ENCODE data around the gene CEP85L.
A peak's percentile ranks its signal among the peaks of the same experiment; 100 is the strongest.

The CEP85L gene

DNA sequence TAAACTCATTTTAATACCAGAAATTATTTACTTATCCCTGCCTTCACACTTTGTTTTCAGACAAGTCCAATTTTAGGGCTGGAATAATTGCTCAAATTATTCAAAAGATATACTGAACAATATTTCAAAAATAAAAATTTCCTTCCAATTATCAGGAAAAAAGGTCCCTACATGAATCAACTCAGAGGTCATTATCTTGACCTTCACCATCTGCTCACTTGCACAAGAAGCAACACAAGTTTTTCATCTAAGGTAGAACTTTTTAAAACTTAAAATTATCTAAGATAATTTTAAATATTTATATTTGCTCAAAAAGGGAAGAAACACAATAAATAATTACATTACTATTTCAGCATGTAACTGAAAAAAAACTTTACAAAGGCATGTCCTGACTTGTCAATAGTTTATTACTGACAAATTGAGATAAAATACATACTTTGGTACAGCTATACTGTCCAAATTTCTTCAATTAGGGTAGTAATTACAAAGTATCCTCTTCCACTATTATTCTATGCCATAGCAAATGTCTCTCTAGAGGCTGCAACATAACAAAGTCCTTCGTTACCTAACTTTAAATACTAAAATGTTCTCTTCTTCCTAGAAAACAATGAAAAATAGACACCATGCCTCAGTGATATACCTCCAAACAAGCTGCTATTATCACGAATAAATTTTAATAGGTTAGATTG is 2.4 kb downstream of the CEP85L start:
- H3K4me1 Mint-ChIP-seq, result peaks cover 19 to 32% of the 10 kb centered on the region in 2 donors
- peak overlapping the region in 1 of 2 donors; percentile 97 for H3K4me3 Mint-ChIP-seq
- ATAC-seq (replicated peaks) (no peak), DNase-seq (no peak)
- no peak overlapping the region for H3K27ac Mint-ChIP-seq
- peaks cover 0 to 4% of the 10 kb centered on the region in 2 donors for H3K36me3 Mint-ChIP-seq
- H3K9me3 Mint-ChIP-seq, result no peaks in the 10 kb centered on the region
- H3K27me3 Mint-ChIP-seq, result no peaks in the 10 kb centered on the region

DNA sequence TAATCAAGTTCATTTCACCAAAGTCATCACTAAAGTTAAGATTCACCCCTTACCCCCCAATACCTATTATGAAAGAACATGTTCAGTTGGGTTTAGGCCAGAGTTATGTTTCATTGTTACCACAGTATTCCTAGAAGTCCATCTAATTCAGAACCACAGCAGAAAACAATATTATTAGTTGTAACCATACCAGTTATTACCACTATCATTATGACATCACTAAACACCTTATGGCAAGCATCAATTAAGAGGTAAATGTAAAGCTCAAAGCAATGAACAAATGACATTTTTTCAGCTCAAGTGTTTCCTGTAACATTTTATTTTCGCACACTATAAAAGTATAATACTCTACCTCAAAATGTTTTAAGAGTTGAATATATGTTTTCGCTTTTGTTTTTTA is 4.4 kb downstream of the CEP85L start:
- Mint-ChIP-seq H3K4me1 (peaks cover 17 to 29% of the 10 kb centered on the region in 2 donors), H3K4me3 (no peak overlapping the region), H3K36me3 (peaks cover 0 to 4% of the 10 kb centered on the region in 2 donors), H3K9me3 (no peaks in the 10 kb centered on the region), H3K27ac (no peak overlapping the region), H3K27me3 (no peaks in the 10 kb centered on the region)
- no peak for ATAC-seq (replicated peaks)
- DNase-seq, result no peak

DNA sequence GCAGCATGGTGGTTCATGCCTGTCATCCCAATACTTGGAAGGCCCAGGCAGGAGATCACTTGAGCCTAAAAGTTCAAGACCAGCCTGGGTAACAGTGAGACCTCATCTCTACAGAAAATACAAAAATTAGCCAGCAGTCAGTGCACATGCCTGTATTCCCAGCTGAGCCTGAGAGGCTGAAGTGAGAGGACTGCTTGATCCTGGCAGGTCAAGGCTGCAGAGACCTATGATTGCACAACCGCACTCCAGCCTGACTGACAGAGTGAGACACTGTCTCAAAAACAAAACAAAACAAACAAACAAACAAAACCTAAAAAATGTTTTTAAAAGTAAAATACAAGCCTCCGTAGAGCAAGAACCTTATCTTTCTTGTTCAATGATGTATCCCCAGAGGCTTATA is 6.0 kb downstream of the CEP85L start:
- Mint-ChIP-seq H3K4me1 (peaks cover 16 to 25% of the 10 kb centered on the region in 2 donors), H3K36me3 (peaks cover 0 to 4% of the 10 kb centered on the region in 2 donors), H3K4me3 (no peak overlapping the region), H3K9me3 (no peaks in the 10 kb centered on the region), H3K27me3 (no peaks in the 10 kb centered on the region), H3K27ac (no peak overlapping the region)
- no peak for DNase-seq
- no peak for ATAC-seq (replicated peaks)

DNA sequence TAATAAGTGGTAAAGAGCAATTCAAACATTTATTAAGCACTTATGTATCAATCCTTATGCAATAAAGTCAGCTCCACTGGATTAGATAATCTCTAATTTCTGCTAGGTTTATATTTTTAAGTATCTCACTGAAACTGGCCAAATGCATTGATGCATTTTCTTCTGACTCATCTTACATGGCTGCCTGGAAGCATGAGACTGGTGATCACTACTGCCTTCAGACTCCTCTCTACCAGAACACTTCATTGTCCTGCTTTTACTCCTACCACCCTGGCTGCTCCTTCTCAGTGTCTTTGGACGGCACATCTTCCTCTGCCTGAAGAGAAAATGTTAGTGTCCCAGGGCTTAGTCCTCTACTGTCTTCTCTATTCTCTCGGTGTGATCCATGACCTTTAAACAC is 7.4 kb downstream of the CEP85L start:
- no peak overlapping the region for H3K4me3 Mint-ChIP-seq
- no peak overlapping the region for H3K27ac Mint-ChIP-seq
- H3K27me3 Mint-ChIP-seq, result no peaks in the 10 kb centered on the region
- peaks cover 0 to 4% of the 10 kb centered on the region in 2 donors for H3K36me3 Mint-ChIP-seq
- peaks cover 17 to 22% of the 10 kb centered on the region in 2 donors for H3K4me1 Mint-ChIP-seq
- ATAC-seq (replicated peaks), result no peak
- no peaks in the 10 kb centered on the region for H3K9me3 Mint-ChIP-seq
- DNase-seq, result no peak

DNA sequence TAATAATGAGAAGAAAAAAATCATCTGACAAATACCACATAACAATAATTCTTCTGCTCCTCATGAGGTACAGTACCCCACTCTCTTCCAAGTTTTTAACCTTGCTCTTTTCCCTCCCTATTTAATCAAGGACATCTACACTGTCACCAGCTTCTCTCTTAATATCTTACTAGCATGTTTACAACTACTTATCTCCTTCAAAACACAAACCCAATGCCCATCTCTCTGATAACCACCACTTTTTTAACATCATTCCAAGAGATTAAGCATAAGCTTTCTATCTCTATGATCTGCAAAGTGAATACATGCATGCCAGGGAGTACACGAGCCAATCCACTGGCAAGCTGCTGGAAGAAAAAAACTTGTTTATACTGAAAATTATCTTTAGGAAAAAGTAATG is 10.3 kb downstream of the CEP85L start:
- Mint-ChIP-seq H3K36me3 (peaks cover 2 to 8% of the 10 kb centered on the region in 2 donors), H3K4me3 (no peak overlapping the region), H3K27ac (no peak overlapping the region), H3K9me3 (peaks cover 0 to 2% of the 10 kb centered on the region in 2 donors), H3K27me3 (no peaks in the 10 kb centered on the region), H3K4me1 (peaks cover 18 to 22% of the 10 kb centered on the region in 2 donors)
- DNase-seq, result no peak
- ATAC-seq (replicated peaks), result no peak

DNA sequence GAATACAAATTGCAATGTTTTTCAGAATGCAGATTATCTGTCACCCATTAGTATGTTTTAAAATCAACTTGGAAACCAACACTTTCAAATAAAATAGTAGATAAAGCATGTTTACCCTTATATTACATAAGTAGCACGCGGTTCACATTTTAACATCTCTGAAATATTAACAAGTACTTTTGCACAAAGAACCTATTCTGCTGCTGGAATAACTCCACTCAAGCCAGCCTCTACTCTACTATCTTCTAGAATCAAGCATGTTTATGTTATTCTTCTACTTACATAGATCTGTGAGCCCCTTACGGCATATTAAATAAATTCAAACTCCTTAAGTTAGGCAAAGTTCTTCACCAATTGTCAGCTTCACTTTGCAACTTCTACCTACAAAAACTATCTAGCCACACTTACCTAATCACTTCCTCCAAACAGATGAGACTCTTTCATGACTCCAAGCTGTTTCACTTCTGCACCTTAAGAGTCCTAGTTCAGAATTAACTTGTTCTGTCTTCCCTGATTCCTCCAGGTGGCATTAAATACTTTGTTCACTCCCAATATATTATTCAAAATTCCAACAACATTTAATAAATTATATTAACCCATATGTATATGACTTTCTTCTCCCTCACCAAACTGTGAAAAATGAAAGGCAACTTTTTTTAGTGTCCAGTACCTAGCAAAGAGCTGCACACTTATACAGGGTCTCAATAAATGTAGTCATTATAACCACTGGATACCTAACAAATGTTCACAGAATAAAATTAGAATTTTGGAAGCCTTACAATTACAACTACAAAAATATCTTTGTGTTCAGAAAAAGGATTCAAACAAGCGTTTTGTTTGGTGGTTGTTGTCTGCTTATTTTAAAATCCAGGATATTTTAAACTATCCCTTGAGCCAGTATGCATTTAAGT is 12.1 kb downstream of the CEP85L start:
- H3K36me3 Mint-ChIP-seq, result peaks cover 2 to 4% of the 10 kb centered on the region in 2 donors
- H3K4me3 Mint-ChIP-seq, result no peak overlapping the region
- no peaks in the 10 kb centered on the region for H3K27me3 Mint-ChIP-seq
- no peak overlapping the region for H3K27ac Mint-ChIP-seq
- H3K9me3 Mint-ChIP-seq, result peaks cover 0 to 2% of the 10 kb centered on the region in 2 donors
- DNase-seq, result no peak
- H3K4me1 Mint-ChIP-seq, result peaks cover 14% of the 10 kb centered on the region in 2 donors
- ATAC-seq (replicated peaks), result peak; percentile 50 to 57

DNA sequence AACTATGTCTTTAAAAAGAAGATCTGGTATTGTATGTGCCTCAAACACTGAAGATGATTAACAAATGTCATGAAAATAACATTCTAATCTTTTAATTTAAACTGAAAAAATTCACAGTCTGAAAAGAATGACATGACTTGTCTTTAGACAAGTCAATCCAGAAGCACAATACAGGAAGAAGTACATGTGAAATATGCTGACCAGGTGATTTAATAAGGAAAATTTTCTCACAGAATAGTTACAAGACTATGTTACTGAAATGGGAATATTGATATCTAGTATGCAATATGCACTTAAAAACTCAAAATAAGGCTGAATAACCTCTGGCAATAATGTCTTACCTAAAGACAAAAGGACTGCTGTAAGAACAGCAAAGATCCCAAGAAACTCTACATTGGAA is 13.1 kb downstream of the CEP85L start:
- Mint-ChIP-seq H3K27me3 (no peaks in the 10 kb centered on the region), H3K27ac (no peak overlapping the region), H3K4me3 (no peak overlapping the region), H3K9me3 (peaks cover 0 to 2% of the 10 kb centered on the region in 2 donors), H3K36me3 (peaks cover 2 to 4% of the 10 kb centered on the region in 2 donors), H3K4me1 (peaks cover 10% of the 10 kb centered on the region in 2 donors)
- no peak for ATAC-seq (replicated peaks)
- no peak for DNase-seq

DNA sequence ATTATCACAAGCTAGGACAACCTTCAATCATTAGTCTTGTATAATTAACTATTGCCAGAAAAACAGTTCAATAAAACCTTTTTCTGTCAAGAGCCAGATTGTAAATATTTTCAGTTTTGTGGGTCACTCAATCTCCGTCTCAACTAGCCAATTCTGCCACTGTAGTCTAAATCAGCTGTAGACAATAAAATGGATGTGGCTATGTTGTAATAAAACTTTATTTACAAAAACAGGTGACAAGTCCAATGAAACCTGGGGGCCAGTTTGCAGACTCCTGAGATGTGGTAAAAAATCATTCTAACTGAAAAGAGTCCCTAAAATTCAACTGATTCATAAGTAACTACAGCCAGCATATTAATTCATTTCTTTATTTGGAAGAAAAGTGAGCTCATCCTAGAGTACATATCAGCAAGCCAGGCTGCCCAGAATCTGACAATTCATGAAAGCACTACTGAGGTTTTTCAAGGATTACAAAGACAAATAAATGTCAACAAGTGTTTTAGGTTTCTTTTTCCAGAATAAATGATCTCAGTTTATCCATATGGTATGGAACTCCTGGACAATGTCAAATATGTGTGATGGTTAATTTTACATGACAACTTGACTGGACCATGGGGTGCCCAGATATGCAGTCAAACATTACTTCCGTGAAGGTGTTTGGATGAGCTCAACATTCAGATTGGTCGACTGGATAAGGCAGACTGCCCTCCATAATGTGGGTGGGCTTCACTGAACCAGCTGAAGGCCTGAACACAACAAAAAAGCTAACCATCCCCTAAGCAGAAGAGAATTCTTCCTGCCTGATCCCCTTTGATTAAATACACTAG is 15.3 kb downstream of the CEP85L start:
- DNase-seq (no peak), ATAC-seq (replicated peaks) (no peak)
- Mint-ChIP-seq H3K9me3 (peaks cover 0 to 2% of the 10 kb centered on the region in 2 donors), H3K27ac (no peak overlapping the region), H3K27me3 (no peaks in the 10 kb centered on the region), H3K36me3 (peaks cover 2 to 17% of the 10 kb centered on the region in 2 donors), H3K4me3 (no peak overlapping the region), H3K4me1 (peaks cover 10 to 14% of the 10 kb centered on the region in 2 donors)

DNA sequence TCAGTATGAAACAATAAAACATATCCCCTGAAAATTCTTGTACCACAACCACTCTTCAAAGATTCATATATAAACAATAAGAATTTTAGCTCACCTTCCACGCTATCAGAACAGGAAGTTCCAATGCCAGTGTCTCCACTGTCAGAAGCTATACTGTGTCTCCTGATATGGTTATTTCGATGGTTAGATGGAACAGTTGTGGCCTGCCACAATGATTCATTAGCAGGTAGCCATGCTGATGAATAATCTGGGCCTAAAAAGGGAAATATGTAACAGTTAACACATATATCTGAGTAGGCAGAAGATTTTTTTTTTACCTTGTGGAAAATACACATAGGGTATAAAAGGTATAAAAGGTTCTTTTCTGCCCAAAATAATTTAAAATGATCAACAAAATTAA is 19.0 kb downstream of the CEP85L start:
- Mint-ChIP-seq H3K4me3 (no peak overlapping the region), H3K4me1 (peaks cover 3 to 19% of the 10 kb centered on the region in 2 donors), H3K36me3 (peaks cover 10 to 46% of the 10 kb centered on the region in 2 donors), H3K27ac (no peak overlapping the region), H3K9me3 (peaks cover 0 to 2% of the 10 kb centered on the region in 2 donors), H3K27me3 (no peaks in the 10 kb centered on the region)
- DNase-seq, result no peak
- ATAC-seq (replicated peaks), result peak; percentile 53 to 57

DNA sequence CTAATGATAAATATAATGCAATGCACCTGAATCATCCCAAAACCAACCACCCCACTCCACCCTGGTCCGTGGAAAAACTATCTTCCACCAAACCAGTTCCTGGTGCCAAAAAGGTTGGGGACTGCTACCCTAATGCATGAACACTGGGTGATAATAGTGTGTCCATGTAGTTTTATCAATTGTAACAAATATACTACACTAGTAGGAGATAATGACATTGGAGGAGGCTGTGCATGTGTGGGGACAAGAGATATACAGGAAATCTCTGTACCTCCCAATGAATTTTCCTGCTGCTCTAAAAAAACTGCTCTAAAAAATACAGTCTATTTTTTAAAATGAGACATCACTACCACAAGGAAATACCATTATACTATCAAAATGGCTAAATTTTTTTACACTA is 20.5 kb downstream of the CEP85L start:
- Mint-ChIP-seq H3K4me3 (no peak overlapping the region), H3K27me3 (no peaks in the 10 kb centered on the region), H3K36me3 (peaks cover 21 to 55% of the 10 kb centered on the region in 2 donors), H3K4me1 (peaks cover 5 to 27% of the 10 kb centered on the region in 2 donors), H3K27ac (no peak overlapping the region), H3K9me3 (peaks cover 3 to 4% of the 10 kb centered on the region in 2 donors)
- DNase-seq (no peak), ATAC-seq (replicated peaks) (no peak)

DNA sequence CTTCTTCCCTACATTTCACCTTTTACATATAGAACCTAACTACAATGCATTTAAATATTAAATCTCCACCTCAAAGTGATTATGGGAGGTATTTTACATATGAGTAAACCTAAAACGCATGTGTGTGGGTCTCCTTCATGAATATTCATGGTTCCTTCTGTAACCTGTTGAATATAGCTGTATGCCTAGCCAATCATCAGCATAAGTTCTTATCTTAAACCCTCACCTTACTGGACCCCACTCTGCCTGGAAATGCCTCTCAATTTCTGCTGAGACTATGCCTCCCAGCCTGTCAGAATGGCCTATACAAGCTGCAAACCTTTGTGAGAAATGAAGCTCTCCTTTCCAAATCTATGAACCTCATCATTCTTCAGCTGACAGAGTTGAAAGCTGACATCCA is 21.3 kb downstream of the CEP85L start:
- Mint-ChIP-seq H3K4me1 (peaks cover 5 to 25% of the 10 kb centered on the region in 2 donors), H3K4me3 (no peak overlapping the region), H3K36me3 (peaks cover 21 to 58% of the 10 kb centered on the region in 2 donors), H3K27me3 (no peaks in the 10 kb centered on the region), H3K27ac (peak overlapping the region; percentile 51), H3K9me3 (peaks cover 3 to 4% of the 10 kb centered on the region in 2 donors)
- ATAC-seq (replicated peaks), result no peak
- DNase-seq, result no peak

DNA sequence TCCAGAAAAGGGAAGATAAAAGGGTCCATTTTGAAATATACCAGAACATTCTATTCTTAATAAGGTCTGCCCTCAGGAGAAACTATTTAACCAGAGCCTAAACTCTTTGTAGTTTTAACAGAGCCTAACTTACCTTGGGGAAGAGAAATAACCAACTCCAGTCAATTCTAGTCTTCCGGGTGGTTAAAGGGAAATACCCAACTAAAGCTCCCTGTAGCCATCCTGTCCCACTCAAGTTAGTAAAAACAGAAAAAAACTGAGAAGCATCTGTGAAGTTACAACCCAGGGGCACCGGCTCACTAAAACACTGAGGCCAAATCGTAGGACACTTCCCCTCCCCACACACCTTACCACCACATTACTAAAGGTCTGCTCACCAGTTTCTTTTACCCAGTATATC is 23.7 kb downstream of the CEP85L start:
- peaks cover 3 to 4% of the 10 kb centered on the region in 2 donors for H3K9me3 Mint-ChIP-seq
- no peak overlapping the region for H3K4me3 Mint-ChIP-seq
- H3K4me1 Mint-ChIP-seq, result peaks cover 8 to 34% of the 10 kb centered on the region in 2 donors
- H3K36me3 Mint-ChIP-seq, result peaks cover 21 to 61% of the 10 kb centered on the region in 2 donors
- H3K27ac Mint-ChIP-seq, result no peak overlapping the region
- DNase-seq, result no peak
- ATAC-seq (replicated peaks), result no peak
- no peaks in the 10 kb centered on the region for H3K27me3 Mint-ChIP-seq

DNA sequence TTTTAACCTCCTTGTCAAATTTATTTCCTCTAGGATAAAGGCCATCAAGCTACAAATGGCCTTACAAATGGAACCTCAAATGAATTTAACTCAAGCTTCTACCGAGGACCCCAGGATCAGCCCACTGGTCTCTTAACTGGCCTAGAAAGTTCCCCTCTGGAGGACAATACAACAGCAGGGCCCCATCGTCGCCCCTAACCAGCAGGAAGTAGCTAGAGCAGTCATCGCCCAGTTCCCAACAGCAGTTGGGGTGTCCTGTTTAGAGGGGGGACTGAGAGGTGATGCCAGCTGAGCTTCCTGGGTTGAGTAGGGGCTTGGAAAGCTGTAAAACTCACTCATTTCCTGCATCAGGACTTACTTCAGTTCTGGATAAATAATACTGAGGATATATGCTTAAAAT is 25.6 kb downstream of the CEP85L start:
- Mint-ChIP-seq H3K9me3 (peaks cover 3 to 4% of the 10 kb centered on the region in 2 donors), H3K27me3 (no peaks in the 10 kb centered on the region), H3K4me1 (peaks cover 8 to 41% of the 10 kb centered on the region in 2 donors), H3K4me3 (no peak overlapping the region), H3K36me3 (peaks cover 21 to 46% of the 10 kb centered on the region in 2 donors), H3K27ac (no peak overlapping the region)
- ATAC-seq (replicated peaks) (no peak), DNase-seq (no peak)
